H1 (cell line): Measurements from ENCODE around the gene CLMP. TPM values are rescaled to one million over a fixed set of nuclear protein-coding genes. Genes with fewer than 3 reads are reported as not detected.
A peak's percentile ranks its signal among the peaks of the same experiment; 100 is the strongest.

Experiments used
- CTCF ChIA-PET: fragments of 300-600 bp; sonication (Branson Sonifier 250); formaldehyde crosslinking; loops from one replicate; lab custom pipeline; 2021; ENCODE audit not compliant: partially characterized antibody; lab: Charles Lee
- POLR2A ChIA-PET: fragments of 300-600 bp; sonication (Branson Sonifier 250); formaldehyde crosslinking; loops from one replicate; lab custom pipeline; 2021; ENCODE audit warnings: inconsistent platforms; ENCODE audit not compliant: partially characterized antibody; lab: Charles Lee
- DNase-seq, 2 experiments: peaks; one replicate each; pipeline versions ENCODE4 v3.0.0 to v3.0.0-alpha.2; 2010 to 2022; ENCODE audit warnings: low spot score in 2 of 2, low read depth in 1 of 2, mixed read lengths in 1 of 2
- FAIRE-seq: peaks from 2 replicates; lab custom pipeline; 2011; peaks lifted over from hg19 to GRCh38; lab: Jason Lieb, UNC
- H2AFZ ChIP-seq: 2 replicates; pipeline ENCODE4 v1.8.1; 2012; ENCODE audit warnings: low read length, inconsistent platforms
- H2AK5ac ChIP-seq: 2 replicates; pipeline ENCODE4 v1.6.1; 2013; ENCODE audit warnings: low read depth, low read length
- H2BK120ac ChIP-seq: replicated peaks from 2 replicates; pipeline ENCODE3; 2013; ENCODE audit warnings: low read depth, low read length, inconsistent platforms
- H2BK12ac ChIP-seq: 2 replicates; pipeline ENCODE4 v1.6.1; 2013; ENCODE audit warnings: low read depth, low read length
- H2BK15ac ChIP-seq: 2 replicates; pipeline ENCODE4 v1.6.1; 2013; ENCODE audit warnings: low read length
- H2BK20ac ChIP-seq: 2 replicates; pipeline ENCODE4 v1.6.1; 2013; ENCODE audit warnings: low read length
- H2BK5ac ChIP-seq: 2 replicates; pipeline ENCODE4 v1.6.1; 2013; ENCODE audit warnings: low read depth, low read length
- H3K14ac ChIP-seq: 2 replicates; pipeline ENCODE4 v1.6.1; 2013; ENCODE audit warnings: inconsistent platforms; ENCODE audit not compliant: insufficient read length
- H3K18ac ChIP-seq: 2 replicates; pipeline ENCODE4 v1.6.1; 2013; ENCODE audit warnings: low read length; ENCODE audit errors: extremely low read depth
- H3K23ac ChIP-seq: 2 replicates; pipeline ENCODE4 v1.6.1; 2013; ENCODE audit warnings: inconsistent platforms; ENCODE audit not compliant: insufficient read length
- H3K23me2 ChIP-seq: 2 replicates; pipeline ENCODE4 v1.6.1; 2013; ENCODE audit warnings: low read depth, low read length
- H3K27ac ChIP-seq: 2 replicates; pipeline ENCODE4 v1.6.1; 2011; ENCODE audit warnings: low read depth, low read length, inconsistent platforms
- H3K27me3 ChIP-seq, 4 experiments: replicated peaks in 1 of 4; 1 replicate in 1 of 4; 2 replicates in 3 of 4; pipeline versions ENCODE4 v1.6.1 to v1.8.1; 2011 to 2013; ENCODE audit warnings: low read length in 3 of 4, mild to moderate bottlenecking in 3 of 4, inconsistent platforms in 2 of 4, mixed read lengths in 2 of 4, moderate library complexity in 1 of 4; ENCODE audit not compliant: control insufficient read depth in 3 of 4, insufficient read depth in 3 of 4; ENCODE audit errors: extremely low read depth in 1 of 4
- H3K36me3 ChIP-seq, 4 experiments: 2 replicates each; pipeline versions ENCODE4 v1.6.1 to v1.8.1; 2011 to 2013; ENCODE audit warnings: mild to moderate bottlenecking in 4 of 4, low read length in 3 of 4, moderate library complexity in 2 of 4, control low read depth in 1 of 4, inconsistent platforms in 1 of 4; ENCODE audit not compliant: insufficient read depth in 4 of 4, control insufficient read depth in 2 of 4
- H3K4ac ChIP-seq: replicated peaks from 2 replicates; pipeline ENCODE3; 2013; ENCODE audit warnings: low read length, low read depth, mixed read lengths, inconsistent platforms; ENCODE audit not compliant: insufficient read length
- H3K4me1 ChIP-seq, 4 experiments: replicated peaks in 1 of 4; 1 replicate in 1 of 4; 2 replicates in 3 of 4; pipeline versions ENCODE4 v1.6.1 to v1.8.1; 2011 to 2013; ENCODE audit warnings: low read length in 3 of 4, inconsistent platforms in 2 of 4, mixed read lengths in 1 of 4; ENCODE audit not compliant: insufficient read depth in 4 of 4, control insufficient read depth in 3 of 4
- H3K4me2 ChIP-seq, 2 experiments: 2 replicates each; pipeline versions ENCODE4 v1.6.1 to v1.8.1; 2011 to 2013; ENCODE audit warnings: low read depth in 2 of 2, low read length in 2 of 2, control low read depth in 1 of 2, inconsistent platforms in 1 of 2, mild to moderate bottlenecking in 1 of 2; ENCODE audit not compliant: insufficient read depth in 1 of 2
- H3K4me3 ChIP-seq, 4 experiments: fragments of 200-600, 300-600 bp in 1 of 4; sonication (generic), shearing (Covaris generic), sonication (Bioruptor Twin) in 1 of 4; 2 replicates each; pipeline versions ENCODE4 v1.5.1 to v1.8.1; 2011 to 2016; ENCODE audit warnings: low read length in 4 of 4, low read depth in 3 of 4, control low read depth in 2 of 4, inconsistent platforms in 2 of 4, mild to moderate bottlenecking in 2 of 4, mixed read lengths in 1 of 4, moderate library complexity in 1 of 4; ENCODE audit not compliant: insufficient read depth in 2 of 4; ENCODE audit errors: extremely low read depth in 1 of 4
- H3K56ac ChIP-seq: replicated peaks from 2 replicates; pipeline ENCODE3; 2013; ENCODE audit warnings: low read depth, mild to moderate bottlenecking, mixed read lengths, low read length, inconsistent platforms; ENCODE audit not compliant: insufficient read length
- H3K79me1 ChIP-seq: 2 replicates; pipeline ENCODE4 v1.6.1; 2013; ENCODE audit warnings: low read depth, low read length, control low read depth
- H3K79me2 ChIP-seq, 2 experiments: 2 replicates each; pipeline versions ENCODE4 v1.6.1 to v1.8.1; 2012 to 2013; ENCODE audit warnings: low read length in 2 of 2, mild to moderate bottlenecking in 2 of 2, inconsistent platforms in 1 of 2; ENCODE audit not compliant: insufficient read depth in 2 of 2, control insufficient read depth in 1 of 2
- H3K9ac ChIP-seq, 4 experiments: replicated peaks in 1 of 4; 1 replicate in 1 of 4; 2 replicates in 3 of 4; pipeline versions ENCODE4 v1.6.1 to v1.8.1; 2011 to 2013; ENCODE audit warnings: low read depth in 3 of 4, low read length in 3 of 4, control low read depth in 2 of 4, mild to moderate bottlenecking in 2 of 4, moderate library complexity in 2 of 4, inconsistent platforms in 1 of 4; ENCODE audit errors: extremely low read depth in 1 of 4
- H3K9me3 ChIP-seq, 2 experiments: 2 replicates each; pipeline versions ENCODE4 v1.6.1 to v1.8.1; 2012 to 2013; ENCODE audit warnings: mild to moderate bottlenecking in 2 of 2, moderate library complexity in 2 of 2, control low read depth in 1 of 2, inconsistent platforms in 1 of 2, low read depth in 1 of 2, low read length in 1 of 2, mixed read lengths in 1 of 2; ENCODE audit not compliant: insufficient read depth in 2 of 2
- H4K20me1 ChIP-seq, 2 experiments: replicated peaks in 1 of 2; 2 replicates each; pipeline versions ENCODE3 to v1.8.1; 2011 to 2013; ENCODE audit warnings: inconsistent platforms in 2 of 2, low read length in 2 of 2, mild to moderate bottlenecking in 1 of 2; ENCODE audit not compliant: insufficient read depth in 2 of 2, control insufficient read depth in 1 of 2
- H4K5ac ChIP-seq: 2 replicates; pipeline ENCODE4 v1.6.1; 2013; ENCODE audit warnings: low read length, low read depth, mixed read lengths, inconsistent platforms; ENCODE audit not compliant: insufficient read length
- H4K8ac ChIP-seq: 2 replicates; pipeline ENCODE4 v1.8.0; 2013; ENCODE audit warnings: mild to moderate bottlenecking, moderate library complexity, low read length, inconsistent platforms; ENCODE audit not compliant: insufficient read depth; ENCODE audit errors: extremely low read depth
- H4K91ac ChIP-seq: replicated peaks from 2 replicates; pipeline ENCODE3; 2013; ENCODE audit warnings: low read length, mixed read lengths, inconsistent platforms; ENCODE audit not compliant: insufficient read length
- WGBS, 2 experiments: shearing (Covaris generic) in 1 of 2; methylation state at CpG; one replicate each; pipeline versions ENCODE4 v1.1.6 to v1.1.7; 2013 to 2015; ENCODE audit warnings: low lambda C conversion rate in 2 of 2, mixed read lengths in 2 of 2, inconsistent platforms in 1 of 2, low coverage in 1 of 2, missing lambda C conversion rate in 1 of 2; ENCODE audit not compliant: insufficient replicate concordance in 2 of 2, insufficient coverage in 1 of 2, insufficient read length in 1 of 2; ENCODE audit errors: extremely low coverage in 1 of 2, missing lambda C conversion rate in 1 of 2; 5-methylcytosine and 5-hydroxymethylcytosine counted together
- polyA plus RNA-seq, 7 experiments: library from polyadenylated mRNA; depleted of rRNA in 3 of 7; stranded (reverse) in 5 of 7; unstranded in 2 of 7; fragments of >200 nt in 5 of 7; fragments of 200-250 nt in 2 of 7; gene quantifications; 1 replicate in 5 of 7; 2 replicates in 1 of 7; 4 replicates in 1 of 7; pipeline versions ENCODE4 v1.2.1 to v1.2.3, GENCODE V29; 2011 to 2013; ENCODE audit warnings: missing spikeins in 2 of 7, mixed read lengths in 2 of 7
- total RNA-seq: library from RNA; stranded (reverse); fragmentation: NEBNext Ultra II Directional; extraction: Animal tissue kit (Norgen Biotek cat#: 25700); gene quantifications from 2 replicates; pipeline ENCODE4 v1.2.1, GENCODE V29; 2021

CLMP gene
- total and polyA plus RNA-seq, 2 of the 8 experiments (the other 6 are each of a cell fraction or from before 2014, with no cell fraction given) = 9.9 to 24.1 TPM

DNA sequence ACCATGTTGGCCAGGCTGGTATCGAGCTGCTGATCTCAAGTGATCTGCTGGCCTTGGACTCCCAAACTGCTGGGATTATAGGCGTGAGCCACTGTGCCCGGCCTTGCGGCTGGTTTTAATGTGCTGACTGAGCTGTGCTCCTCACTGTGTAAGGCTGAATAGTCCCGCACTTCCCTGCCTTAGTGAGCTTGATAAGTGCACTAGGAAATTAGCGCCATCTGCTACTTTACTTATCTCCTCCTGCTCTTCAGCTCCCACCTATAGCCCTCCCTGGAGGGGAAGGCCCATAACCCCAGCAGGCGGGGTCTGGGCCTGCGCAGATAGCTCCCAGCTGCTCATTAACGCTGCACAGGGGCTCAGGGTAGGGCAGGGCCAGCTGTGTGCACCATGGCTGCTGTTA lies 49.4 kb downstream of the CLMP start:
- no peaks in the 10 kb centered on the region for H3K27me3 ChIP-seq
- no peaks in the 10 kb centered on the region for H3K23me2 ChIP-seq
- peaks cover 0 to 7% (median 2%) of the 10 kb centered on the region in 4 experiments; a peak in 4 of 7 replicates for H3K4me1 ChIP-seq
- H3K18ac ChIP-seq = no peak overlapping the region
- H2BK20ac ChIP-seq = no peak overlapping the region
- H4K5ac ChIP-seq = no peak overlapping the region
- H4K8ac ChIP-seq = peak overlapping the region; percentile 14; the same call in 1 of the 2 replicates
- H2BK12ac ChIP-seq = no peak overlapping the region
- no peak overlapping the region for H3K14ac ChIP-seq
- H3K79me2 ChIP-seq = no peaks in the 10 kb centered on the region
- H2AFZ ChIP-seq = no peak overlapping the region
- WGBS, 2 experiments = 86% methylated on average over 9 of the region's 9 CpGs; no CpG with 5 or more reads in 1 of the 2 experiments
- no peak overlapping the region for H2BK15ac ChIP-seq
- H3K79me1 ChIP-seq = no peaks in the 10 kb centered on the region
- no peak overlapping the region for H2AK5ac ChIP-seq
- no peak overlapping the region for H2BK120ac ChIP-seq
- H3K56ac ChIP-seq = no peak overlapping the region
- no peak overlapping the region for H3K4me2 ChIP-seq
- POLR2A ChIA-PET = interaction anchor here (1.2 to 1.6 kb wide), 3 partner anchors 8 to 50 kb away, joined by 4 read pairs; no protein-coding TSS in a partner anchor
- H2BK5ac ChIP-seq = no peak overlapping the region
- no peak for FAIRE-seq
- CTCF ChIA-PET = interaction anchor here (0.6 to 5.1 kb wide), 9 partner anchors 8 to 262 kb away, joined by 3 to 37 read pairs (median 3); no protein-coding TSS in a partner anchor
- H3K4ac ChIP-seq = no peak overlapping the region
- no peak overlapping the region for H3K9ac ChIP-seq
- H3K27ac ChIP-seq = no peak overlapping the region
- peaks cover 0 to 1% of the 10 kb centered on the region in 2 experiments for H4K20me1 ChIP-seq
- H3K4me3 ChIP-seq = no peak overlapping the region
- no peaks in the 10 kb centered on the region for H3K9me3 ChIP-seq
- DNase-seq = no peak
- no peak overlapping the region for H3K23ac ChIP-seq
- H3K36me3 ChIP-seq = no peaks in the 10 kb centered on the region
- no peak overlapping the region for H4K91ac ChIP-seq
